ENCODE measurements around the gene ARHGEF16.

ARHGEF16 gene

GRCh38 chr1:3453891-3454810 lies at the start of gene ARHGEF16:
Gene ARHGEF16, plus strand, starts transcription at chr1:3454665. Its CDS starts 8,420 bp downstream, at chr1:3463085.
- DNase-seq: peak; percentile 91

DNA sequence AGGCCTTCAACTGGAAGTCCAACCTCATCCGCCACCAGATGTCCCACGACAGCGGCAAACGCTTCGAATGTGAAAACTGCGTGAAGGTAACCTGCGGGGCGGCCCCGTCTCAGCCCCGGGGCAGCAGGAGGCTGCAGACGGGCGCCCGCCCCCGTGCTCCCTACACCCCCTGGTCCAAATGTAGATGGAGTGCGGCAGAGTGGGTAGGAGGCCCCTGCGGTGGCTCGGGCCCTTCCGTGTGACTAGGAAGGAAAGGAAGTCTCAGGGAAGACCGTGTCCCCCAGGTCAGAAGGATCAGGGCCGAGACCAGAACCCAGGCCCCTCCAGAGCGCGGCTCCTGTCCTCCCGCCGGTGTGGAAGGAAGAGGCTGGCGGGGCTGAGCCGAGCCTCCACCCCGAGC lies 49.7 kb upstream of the ARHGEF16 start:
- DNase-seq: no peak

- DNase-seq: no peak
Measured at GRCh38 chr1:3405491-3405890, 49.0 kb upstream of the ARHGEF16 start.

- DNase-seq: no peak
Measured at GRCh38 chr1:3405974-3406867, 48.2 kb upstream of the ARHGEF16 start.

GRCh38 chr1:3407021-3407420 lies 47.4 kb upstream of the ARHGEF16 start:
- no peak for DNase-seq

DNA sequence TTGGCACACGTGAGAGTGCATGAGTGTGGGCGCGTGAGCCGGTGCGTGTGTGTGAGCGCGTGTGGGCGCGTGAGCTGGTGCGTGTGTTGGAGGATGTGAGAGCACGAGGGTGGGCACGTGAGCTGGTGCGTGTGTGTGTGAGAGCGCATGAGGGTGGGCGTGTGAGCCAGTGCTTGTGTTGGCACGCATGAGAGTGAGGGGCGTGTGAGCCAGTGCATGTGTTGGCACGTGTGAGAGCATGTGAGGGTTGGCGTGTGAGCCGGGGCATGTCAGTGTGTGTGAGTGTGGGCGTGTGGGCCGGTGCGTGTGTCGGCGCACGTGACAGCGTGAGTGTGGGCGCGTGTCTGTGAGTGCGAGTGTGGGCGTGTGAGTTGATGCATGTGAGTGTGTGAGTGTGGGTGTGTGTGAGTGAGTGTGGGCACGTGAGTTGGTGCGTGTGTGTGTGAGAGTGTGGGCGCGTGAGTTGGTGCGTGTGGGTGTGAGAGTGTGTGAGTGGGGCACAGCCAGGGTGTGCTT lies 45.7 kb upstream of the ARHGEF16 start:
- no peak for DNase-seq

GRCh38 chr1:3409366-3410141 lies 44.9 kb upstream of the ARHGEF16 start:
- DNase-seq: no peak

DNA sequence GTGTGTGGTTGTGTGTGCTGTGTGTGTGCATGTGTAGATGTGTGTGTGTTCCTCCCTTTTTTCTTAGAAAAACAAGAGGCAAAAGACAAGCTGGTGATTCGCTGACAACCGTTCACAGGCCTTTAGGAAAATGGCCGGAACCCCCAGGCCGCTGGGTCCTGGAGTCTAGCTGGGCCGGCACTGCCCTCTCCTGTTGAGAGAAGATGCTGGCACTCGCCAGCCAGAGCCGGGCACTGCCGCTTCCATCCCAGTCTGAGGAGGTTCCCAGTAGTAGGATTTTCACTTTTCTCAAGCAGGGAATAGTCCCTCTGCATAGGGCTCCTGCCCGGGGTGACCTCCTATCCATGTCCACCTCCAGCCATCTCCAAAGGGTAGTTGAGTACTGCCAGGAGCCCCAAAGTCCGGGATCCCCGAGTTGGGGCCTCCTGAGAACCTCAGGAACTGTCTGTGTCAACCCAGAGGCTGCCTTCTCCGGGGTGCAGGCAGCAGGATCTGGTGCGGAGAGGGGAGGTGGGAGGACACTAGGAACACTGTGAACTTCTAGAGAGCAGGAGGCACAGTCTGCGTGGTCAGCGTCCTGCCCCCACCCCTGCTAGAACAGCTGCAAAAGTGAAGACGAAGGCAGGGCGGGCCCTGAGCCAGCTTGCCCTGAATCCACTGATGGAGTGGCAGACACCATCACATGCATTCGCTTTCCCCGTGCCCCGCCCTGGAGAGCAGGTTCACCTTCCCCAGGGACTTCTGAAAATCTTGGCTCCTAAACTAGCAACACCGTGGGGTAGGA lies 44.1 kb upstream of the ARHGEF16 start:
- peak; percentile 63 for DNase-seq

DNA sequence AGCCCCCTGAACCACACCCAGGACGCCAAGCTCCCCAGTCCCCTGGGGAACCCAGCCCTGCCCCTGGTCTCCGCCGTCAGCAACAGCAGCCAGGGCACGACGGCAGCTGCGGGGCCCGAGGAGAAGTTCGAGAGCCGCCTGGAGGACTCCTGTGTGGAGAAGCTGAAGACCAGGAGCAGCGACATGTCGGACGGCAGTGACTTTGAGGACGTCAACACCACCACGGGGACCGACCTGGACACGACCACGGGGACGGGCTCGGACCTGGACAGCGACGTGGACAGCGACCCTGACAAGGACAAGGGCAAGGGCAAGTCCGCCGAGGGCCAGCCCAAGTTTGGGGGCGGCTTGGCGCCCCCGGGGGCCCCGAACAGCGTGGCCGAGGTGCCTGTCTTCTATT lies 42.7 kb upstream of the ARHGEF16 start:
- no peak for DNase-seq

- DNase-seq: no peak
Measured at GRCh38 chr1:3412376-3412775, 42.1 kb upstream of the ARHGEF16 start.

- DNase-seq: no peak
Measured at GRCh38 chr1:3413975-3414710, 40.3 kb upstream of the ARHGEF16 start.

GRCh38 chr1:3415260-3416090 lies 39.0 kb upstream of the ARHGEF16 start:
- DNase-seq: no peak

GRCh38 chr1:3417082-3417739 lies 37.3 kb upstream of the ARHGEF16 start:
- no peak for DNase-seq

DNA sequence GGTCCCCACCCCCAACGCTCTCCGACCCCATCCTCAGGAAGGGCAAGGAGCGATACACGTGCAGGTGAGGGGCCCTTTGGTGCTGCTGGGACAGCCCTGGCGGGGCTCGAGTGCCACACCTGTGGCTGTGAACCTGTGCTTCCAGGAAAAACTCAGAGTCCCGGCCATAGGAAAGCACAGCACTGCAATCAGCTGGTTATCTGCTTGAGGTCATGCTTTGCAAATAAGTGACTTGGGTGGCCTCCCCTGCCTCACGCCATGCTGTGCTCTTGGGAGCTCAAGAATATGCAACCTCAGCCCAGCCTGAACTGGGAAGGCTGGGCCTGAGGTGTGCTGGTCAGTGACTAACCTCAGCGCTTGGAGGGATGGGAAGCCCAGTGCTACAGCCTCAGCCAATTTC lies 36.5 kb upstream of the ARHGEF16 start:
- no peak for DNase-seq

DNA sequence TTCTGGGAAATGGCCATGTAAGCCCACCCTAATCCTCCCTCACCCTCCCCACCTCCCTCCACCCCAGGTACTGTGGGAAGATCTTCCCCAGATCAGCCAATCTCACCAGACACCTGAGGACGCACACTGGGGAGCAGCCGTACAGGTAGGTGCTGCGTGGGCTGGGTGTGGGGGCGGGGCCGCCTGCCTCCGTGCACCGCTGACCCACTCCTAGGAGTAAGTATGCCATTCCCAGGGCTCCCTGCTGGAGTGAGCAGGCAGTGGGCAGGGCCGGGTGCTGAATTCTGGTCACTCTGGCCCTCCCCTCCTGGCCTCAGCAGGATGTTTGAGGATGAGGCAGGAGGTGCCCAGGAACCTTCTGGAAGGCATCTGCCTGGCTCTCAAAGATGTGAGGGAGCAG lies 35.9 kb upstream of the ARHGEF16 start:
- DNase-seq: no peak

- no peak for DNase-seq
Measured at GRCh38 chr1:3419415-3420204, 34.9 kb upstream of the ARHGEF16 start.

- no peak for DNase-seq
Measured at GRCh38 chr1:3420218-3420951, 34.1 kb upstream of the ARHGEF16 start.

DNA sequence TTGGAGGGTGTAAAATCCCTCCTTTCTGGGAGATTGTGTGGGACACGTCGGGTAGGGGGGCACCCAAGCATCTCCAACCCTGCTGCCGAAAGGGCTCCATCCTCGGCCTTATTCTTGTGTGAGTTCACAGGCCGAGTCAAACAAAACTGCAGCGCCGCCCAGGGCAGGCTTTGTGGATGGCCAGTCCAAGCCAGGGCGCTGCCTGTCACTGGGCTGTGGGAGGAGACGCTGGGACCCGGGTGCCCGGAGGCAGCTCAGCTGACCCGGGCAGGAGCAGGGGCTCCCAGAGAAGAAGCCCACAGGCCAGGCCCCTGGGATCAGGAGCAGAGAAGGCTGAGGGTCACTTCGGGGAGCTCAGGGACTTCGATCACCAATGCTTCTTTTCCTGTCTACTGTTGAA lies 31.8 kb upstream of the ARHGEF16 start:
- no peak for DNase-seq

Measured in islet precursor cell (in vitro differentiated cells).